ENCODE results near the gene SETBP1.

Gene SETBP1

GRCh38 chr18:44677933-44678332 is 2.8 kb upstream of the SETBP1 start:
- no peak for DNase-seq (ENCODE audit: low spot score)
- TF ChIP-seq, protein P1, sequence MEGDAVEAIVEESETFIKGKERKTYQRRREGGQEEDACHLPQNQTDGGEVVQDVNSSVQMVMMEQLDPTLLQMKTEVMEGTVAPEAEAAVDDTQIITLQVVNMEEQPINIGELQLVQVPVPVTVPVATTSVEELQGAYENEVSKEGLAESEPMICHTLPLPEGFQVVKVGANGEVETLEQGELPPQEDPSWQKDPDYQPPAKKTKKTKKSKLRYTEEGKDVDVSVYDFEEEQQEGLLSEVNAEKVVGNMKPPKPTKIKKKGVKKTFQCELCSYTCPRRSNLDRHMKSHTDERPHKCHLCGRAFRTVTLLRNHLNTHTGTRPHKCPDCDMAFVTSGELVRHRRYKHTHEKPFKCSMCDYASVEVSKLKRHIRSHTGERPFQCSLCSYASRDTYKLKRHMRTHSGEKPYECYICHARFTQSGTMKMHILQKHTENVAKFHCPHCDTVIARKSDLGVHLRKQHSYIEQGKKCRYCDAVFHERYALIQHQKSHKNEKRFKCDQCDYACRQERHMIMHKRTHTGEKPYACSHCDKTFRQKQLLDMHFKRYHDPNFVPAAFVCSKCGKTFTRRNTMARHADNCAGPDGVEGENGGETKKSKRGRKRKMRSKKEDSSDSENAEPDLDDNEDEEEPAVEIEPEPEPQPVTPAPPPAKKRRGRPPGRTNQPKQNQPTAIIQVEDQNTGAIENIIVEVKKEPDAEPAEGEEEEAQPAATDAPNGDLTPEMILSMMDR (IDR thresholded peaks at IDR 0.05; ENCODE audit: borderline replicate concordance, control extremely low read depth, extremely low read depth, insufficient read depth, missing control alignments), result no peak
- in situ Hi-C loops (cut with MboI; ENCODE audit: low sequenced_read_pairs, unreplicated experiment), result loop anchor here (25.0 kb wide), 1 partner anchor 534 kb away; no protein-coding TSS in a partner anchor

DNA sequence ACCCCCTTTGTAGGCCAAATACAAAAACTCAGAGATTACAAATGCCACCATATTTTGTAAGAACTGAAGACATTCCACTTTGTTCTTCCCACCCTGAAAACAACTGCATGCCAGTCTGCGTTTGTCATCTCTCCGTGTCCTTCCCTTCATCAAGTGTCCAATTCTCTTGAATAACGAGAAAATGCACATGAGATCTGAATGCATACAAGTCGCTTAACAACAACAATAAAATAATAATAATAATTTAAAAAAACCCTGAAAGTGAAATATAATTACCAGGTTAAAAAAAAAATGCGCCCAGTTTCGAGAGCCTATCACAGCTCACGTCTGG is 2.0 kb upstream of the SETBP1 start:
- TF ChIP-seq, protein P1 (IDR thresholded peaks at IDR 0.05; ENCODE audit: borderline replicate concordance, control extremely low read depth, extremely low read depth, insufficient read depth, missing control alignments), result no peak
- in situ Hi-C loops (cut with MboI; ENCODE audit: low sequenced_read_pairs, unreplicated experiment), result loop anchor here (25.0 kb wide), 1 partner anchor 534 kb away; no protein-coding TSS in a partner anchor
- no peak for DNase-seq (ENCODE audit: low spot score)

DNA sequence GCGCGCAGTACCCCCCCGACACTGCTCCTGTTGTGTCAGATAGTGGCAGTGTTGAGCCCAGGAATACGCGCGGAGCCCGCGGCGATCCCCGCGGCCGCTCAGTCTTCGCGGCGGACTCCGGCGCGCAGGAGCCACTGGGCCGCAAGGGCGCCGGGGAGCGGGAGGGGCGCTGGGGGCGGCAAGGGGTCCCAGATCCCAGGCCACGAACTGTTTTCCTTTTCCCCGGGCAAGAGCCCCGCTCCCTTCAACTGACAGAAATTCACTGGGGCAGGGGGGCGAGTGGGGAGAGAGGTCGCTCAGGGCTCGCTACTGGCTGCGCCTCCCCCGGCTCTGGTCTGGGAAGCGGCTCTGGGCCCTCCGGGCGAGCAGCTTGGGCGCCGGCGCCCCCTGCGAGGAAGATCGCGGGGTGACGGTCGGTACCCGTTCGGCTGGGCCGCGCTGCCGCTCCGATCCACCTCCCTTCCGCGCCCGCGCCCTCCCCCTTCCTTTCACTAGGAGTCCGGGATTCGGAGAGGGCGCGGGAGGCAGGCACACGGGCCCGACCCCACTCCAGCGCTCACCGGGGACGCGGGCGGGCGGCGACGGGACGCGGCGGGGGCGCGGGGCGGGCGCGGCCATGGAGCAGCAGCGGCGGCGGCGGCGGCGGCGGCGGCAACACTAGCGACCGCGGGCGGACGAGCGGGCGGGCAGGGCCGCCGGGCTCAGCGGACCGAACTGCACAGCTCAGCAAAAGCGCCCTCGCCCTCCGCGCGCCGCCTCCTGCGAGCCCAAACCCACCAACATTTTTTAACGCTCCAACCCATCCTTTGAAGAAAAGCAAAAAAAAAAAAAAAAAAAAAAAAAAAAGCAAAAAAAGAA is 1.4 kb upstream of the SETBP1 start:
- in situ Hi-C loops (cut with MboI; ENCODE audit: low sequenced_read_pairs, unreplicated experiment), result loop anchor here (25.0 kb wide), 1 partner anchor 533 kb away; no protein-coding TSS in a partner anchor
- TF ChIP-seq, protein P1 (IDR thresholded peaks at IDR 0.05; ENCODE audit: borderline replicate concordance, control extremely low read depth, extremely low read depth, insufficient read depth, missing control alignments), result peak; percentile 86
- DNase-seq (ENCODE audit: low spot score), result peak; percentile 87

- DNase-seq (ENCODE audit: low spot score), result peak; percentile 65
- TF ChIP-seq, protein P1 (IDR thresholded peaks at IDR 0.05; ENCODE audit: borderline replicate concordance, control extremely low read depth, extremely low read depth, insufficient read depth, missing control alignments), result no peak
- in situ Hi-C loops (cut with MboI; ENCODE audit: low sequenced_read_pairs, unreplicated experiment), result loop anchor here (25.0 kb wide), 1 partner anchor 532 kb away; no protein-coding TSS in a partner anchor
Observed at GRCh38 chr18:44679914-44680272, 795 bp upstream of the SETBP1 start.

GRCh38 chr18:44681076-44681970 is 635 bp downstream of the SETBP1 start:
- in situ Hi-C loops (cut with MboI; ENCODE audit: low sequenced_read_pairs, unreplicated experiment), result loop anchor here (25.0 kb wide), 1 partner anchor 531 kb away; no protein-coding TSS in a partner anchor
- TF ChIP-seq, protein P1 (IDR thresholded peaks at IDR 0.05; ENCODE audit: borderline replicate concordance, control extremely low read depth, extremely low read depth, insufficient read depth, missing control alignments), result no peak
- DNase-seq (ENCODE audit: low spot score), result peak; percentile 38

DNA sequence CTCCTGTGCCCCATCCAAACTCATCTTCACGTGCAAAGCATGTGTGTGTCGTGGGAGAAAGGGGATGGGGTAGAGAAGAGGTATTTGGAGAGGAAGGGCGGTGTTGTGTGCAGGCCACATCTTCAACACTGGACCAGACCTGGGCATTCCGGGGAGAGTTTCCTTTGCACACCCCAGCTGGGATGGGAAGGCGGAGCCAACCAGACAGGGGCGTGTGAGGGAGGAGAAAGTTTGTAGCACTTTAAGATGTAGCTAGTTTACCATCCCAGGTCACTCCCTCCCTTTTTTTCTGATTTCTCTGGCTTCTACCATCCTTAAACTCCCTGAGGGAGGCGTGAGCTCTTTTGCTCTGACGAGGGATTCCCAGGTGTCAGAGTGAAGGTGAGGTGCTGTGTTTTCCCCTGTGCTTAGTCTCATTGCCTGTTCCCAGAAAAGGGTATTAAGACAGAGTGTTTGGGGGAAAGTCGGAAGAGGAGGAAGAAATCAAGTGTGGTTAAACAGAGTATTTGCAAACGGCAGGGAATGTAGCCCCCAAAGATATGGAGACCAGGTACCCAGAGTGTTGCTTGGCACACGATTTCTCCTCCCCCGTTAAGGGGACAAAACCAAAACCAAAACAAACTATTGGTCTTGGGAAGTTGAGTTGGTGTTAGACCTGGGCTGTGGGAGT is 1.6 kb downstream of the SETBP1 start:
- TF ChIP-seq, protein P1 (IDR thresholded peaks at IDR 0.05; ENCODE audit: borderline replicate concordance, control extremely low read depth, extremely low read depth, insufficient read depth, missing control alignments), result no peak
- peak; percentile 47 for DNase-seq (ENCODE audit: low spot score)
- in situ Hi-C loops (cut with MboI; ENCODE audit: low sequenced_read_pairs, unreplicated experiment), result loop anchor here (25.0 kb wide), 1 partner anchor 530 kb away; no protein-coding TSS in a partner anchor

Measured in GM13976 (cell line).